Prostate gland (tissue), 2 donors: ENCODE results near the gene CNDP1. TPM values are rescaled to one million over a fixed set of nuclear protein-coding genes. Genes with fewer than 3 reads are reported as not detected.

ENCODE experiments used
- DNase-seq: peaks from one replicate; pipeline ENCODE4 v3.0.0-alpha.2; 2019; ENCODE audit warnings: low spot score
- H3K27ac ChIP-seq, 2 donors: fragments of 200-600 bp; sonication (generic); 2 replicates each; pipeline ENCODE4 v1.5.1; 2017 to 2019
- H3K27me3 ChIP-seq: fragments of 200-600 bp; sonication (generic); replicated peaks from 2 replicates; pipeline ENCODE4 v1.5.1; 2019; ENCODE audit not compliant: insufficient read depth
- H3K36me3 ChIP-seq, 2 donors: fragments of 200-600 bp; sonication (generic); 1 replicate in 1 of 2; 2 replicates in 1 of 2; pipeline versions ENCODE4 v1.5.1 to v1.8.1; 2017 to 2019
- H3K4me1 ChIP-seq: fragments of 200-600 bp; sonication (generic); replicated peaks from 2 replicates; pipeline ENCODE4 v1.5.1; 2019
- H3K4me3 ChIP-seq, 2 donors: fragments of 200-600 bp; sonication (generic); 2 replicates each; pipeline ENCODE4 v1.5.1; 2017 to 2019
- H3K9me3 ChIP-seq: fragments of 200-600 bp; sonication (generic); 2 replicates; pipeline ENCODE4 v1.5.1; 2017
- POLR2A ChIP-seq: fragments of 450-650 bp; IDR thresholded peaks from one replicate; pipeline ENCODE4 v1.6.1; 2016; ENCODE audit warnings: antibody characterized with exemption, mild to moderate bottlenecking
- POLR2AphosphoS5 ChIP-seq: sonication (generic); formaldehyde crosslinking; IDR thresholded peaks from one replicate; pipeline ENCODE4 v1.6.1; 2017; ENCODE audit warnings: antibody characterized with exemption
- WGBS: methylation state at CpG from one replicate; pipeline ENCODE4 v1.1.5; 2018; 5-methylcytosine and 5-hydroxymethylcytosine counted together
- intact Hi-C: fragments of 100-400 bp; cut with DNase I; formaldehyde crosslinking; loops from one replicate; pipeline ENCODE4 v1.14.2; 2022
- total RNA-seq, 2 donors: library from RNA; depleted of rRNA; stranded (reverse); fragments of >200 nt; gene quantifications; one replicate each; pipeline ENCODE4 v1.1.0, GENCODE V29; 2016
- TF ChIP-seq, protein P1 (sequence below), 4 experiments: fragments of 200-600 bp in 2 of 4; fragments of 450-650 bp in 2 of 4; sonication (generic) in 2 of 4; IDR thresholded peaks; 1 replicate in 3 of 4; 2 replicates in 1 of 4; pipeline ENCODE4 v1.5.1; 2016 to 2019; ENCODE audit warnings: antibody characterized with exemption in 4 of 4, mild to moderate bottlenecking in 2 of 4, moderate library complexity in 2 of 4

The CNDP1 gene
- total RNA-seq, 2 donors from 2014 or later: not detected

DNA sequence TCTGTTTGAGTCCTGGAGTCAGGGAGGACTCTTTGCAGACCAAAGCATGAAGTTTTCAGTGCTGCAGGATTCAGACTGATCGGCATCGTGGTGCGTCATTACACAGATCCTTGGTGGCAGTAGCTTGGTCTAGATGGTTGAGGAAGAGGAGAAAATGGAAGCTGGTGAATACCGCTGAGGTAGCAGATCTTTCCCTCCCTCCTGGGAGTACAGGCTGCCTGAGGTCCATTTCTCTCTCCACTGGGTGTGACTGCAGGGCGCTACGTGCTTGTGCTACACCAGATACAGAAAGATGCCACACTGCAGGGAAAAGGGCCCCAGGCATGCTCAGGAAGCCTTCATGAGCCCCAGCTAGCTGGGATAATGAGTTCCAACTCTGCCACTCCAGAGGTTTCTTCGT is 3.3 kb upstream of the CNDP1 start:
- Histone ChIP-seq H3K9me3 (no peaks in the 10 kb centered on the region), H3K36me3 (no peaks in the 10 kb centered on the region), H3K27ac (no peak overlapping the region), H3K4me3 (no peak overlapping the region), H3K4me1 (no peaks in the 10 kb centered on the region), H3K27me3 (no peaks in the 10 kb centered on the region)
- TF ChIP-seq, protein P1, sequence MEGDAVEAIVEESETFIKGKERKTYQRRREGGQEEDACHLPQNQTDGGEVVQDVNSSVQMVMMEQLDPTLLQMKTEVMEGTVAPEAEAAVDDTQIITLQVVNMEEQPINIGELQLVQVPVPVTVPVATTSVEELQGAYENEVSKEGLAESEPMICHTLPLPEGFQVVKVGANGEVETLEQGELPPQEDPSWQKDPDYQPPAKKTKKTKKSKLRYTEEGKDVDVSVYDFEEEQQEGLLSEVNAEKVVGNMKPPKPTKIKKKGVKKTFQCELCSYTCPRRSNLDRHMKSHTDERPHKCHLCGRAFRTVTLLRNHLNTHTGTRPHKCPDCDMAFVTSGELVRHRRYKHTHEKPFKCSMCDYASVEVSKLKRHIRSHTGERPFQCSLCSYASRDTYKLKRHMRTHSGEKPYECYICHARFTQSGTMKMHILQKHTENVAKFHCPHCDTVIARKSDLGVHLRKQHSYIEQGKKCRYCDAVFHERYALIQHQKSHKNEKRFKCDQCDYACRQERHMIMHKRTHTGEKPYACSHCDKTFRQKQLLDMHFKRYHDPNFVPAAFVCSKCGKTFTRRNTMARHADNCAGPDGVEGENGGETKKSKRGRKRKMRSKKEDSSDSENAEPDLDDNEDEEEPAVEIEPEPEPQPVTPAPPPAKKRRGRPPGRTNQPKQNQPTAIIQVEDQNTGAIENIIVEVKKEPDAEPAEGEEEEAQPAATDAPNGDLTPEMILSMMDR (IDR thresholded peaks at IDR 0.05): no peak
- TF ChIP-seq POLR2AphosphoS5 (no peak), POLR2A (no peak)
- no peak for DNase-seq
- 92% methylated on average over 7 of the region's 7 CpGs for WGBS
- intact Hi-C loops: no loop called here

DNA sequence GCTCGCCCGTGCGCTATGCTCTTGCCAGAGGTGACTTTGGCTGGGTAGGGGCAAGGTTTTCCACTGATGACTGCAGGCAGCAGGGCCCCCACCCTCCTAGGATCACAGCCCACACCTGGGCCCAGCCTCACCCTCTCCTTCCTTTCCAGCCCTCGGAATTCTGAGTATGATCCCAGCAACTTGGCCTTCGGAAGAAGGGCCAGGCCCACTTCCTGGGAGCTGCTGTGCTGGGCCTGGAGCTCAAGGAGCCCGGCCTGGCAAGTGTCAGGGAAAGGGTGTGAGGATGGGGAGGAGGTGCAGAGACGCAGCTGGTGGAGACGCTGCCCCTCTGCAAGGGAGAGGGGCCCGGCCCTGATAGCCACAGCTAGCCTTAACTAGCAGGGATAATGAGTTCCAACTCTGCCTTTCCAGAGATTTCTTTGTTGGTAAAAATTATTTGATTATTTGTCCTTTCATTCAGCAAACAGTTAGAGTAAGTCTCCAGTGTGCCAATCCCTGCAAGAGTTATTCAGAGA is 1.7 kb upstream of the CNDP1 start:
- intact Hi-C loops: no loop called here
- no peak for DNase-seq

DNA sequence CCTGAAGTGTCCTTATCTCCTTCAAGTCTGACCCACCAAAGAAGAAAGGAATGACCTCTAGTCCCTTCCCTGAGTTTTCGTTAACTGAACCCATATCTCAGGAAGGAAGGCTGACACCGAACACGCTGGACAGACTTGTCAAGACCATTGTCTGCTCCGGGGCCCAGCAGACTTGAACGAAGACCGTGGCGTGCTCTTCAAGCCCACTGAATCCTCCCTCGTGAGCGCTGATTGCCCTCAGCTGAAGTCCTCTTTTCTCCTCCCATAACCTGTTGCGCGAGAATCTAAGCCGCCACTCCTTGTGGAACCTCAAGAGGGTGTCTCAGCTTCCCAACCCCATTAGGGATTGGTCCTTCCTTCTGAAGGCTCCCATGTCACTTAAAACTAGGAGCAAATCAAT is 634 bp upstream of the CNDP1 start:
- DNase-seq: no peak
- H3K9me3 ChIP-seq: no peaks in the 10 kb centered on the region
- TF ChIP-seq POLR2AphosphoS5 (no peak), POLR2A (no peak)
- TF ChIP-seq, protein P1 (IDR thresholded peaks at IDR 0.05): no peak
- H3K27me3 ChIP-seq: no peaks in the 10 kb centered on the region
- H3K4me3 ChIP-seq: no peak overlapping the region
- intact Hi-C loops: no loop called here
- no peaks in the 10 kb centered on the region for H3K4me1 ChIP-seq
- no peaks in the 10 kb centered on the region for H3K36me3 ChIP-seq
- H3K27ac ChIP-seq: no peak overlapping the region
- WGBS: 97% methylated on average over 12 of the region's 12 CpGs

More for the DNA sequence above, 1.7 kb upstream of the CNDP1 start:
- TF ChIP-seq, protein P1 (IDR thresholded peaks at IDR 0.05): no peak
- TF ChIP-seq POLR2AphosphoS5: no peak
- no peak for TF ChIP-seq POLR2A
- no peak overlapping the region for H3K27ac ChIP-seq
- H3K27me3 ChIP-seq: no peaks in the 10 kb centered on the region
- H3K4me3 ChIP-seq: no peak overlapping the region
- H3K9me3 ChIP-seq: no peaks in the 10 kb centered on the region
- 77% methylated on average over 9 of the region's 9 CpGs for WGBS
- H3K36me3 ChIP-seq: no peaks in the 10 kb centered on the region
- no peaks in the 10 kb centered on the region for H3K4me1 ChIP-seq

DNA sequence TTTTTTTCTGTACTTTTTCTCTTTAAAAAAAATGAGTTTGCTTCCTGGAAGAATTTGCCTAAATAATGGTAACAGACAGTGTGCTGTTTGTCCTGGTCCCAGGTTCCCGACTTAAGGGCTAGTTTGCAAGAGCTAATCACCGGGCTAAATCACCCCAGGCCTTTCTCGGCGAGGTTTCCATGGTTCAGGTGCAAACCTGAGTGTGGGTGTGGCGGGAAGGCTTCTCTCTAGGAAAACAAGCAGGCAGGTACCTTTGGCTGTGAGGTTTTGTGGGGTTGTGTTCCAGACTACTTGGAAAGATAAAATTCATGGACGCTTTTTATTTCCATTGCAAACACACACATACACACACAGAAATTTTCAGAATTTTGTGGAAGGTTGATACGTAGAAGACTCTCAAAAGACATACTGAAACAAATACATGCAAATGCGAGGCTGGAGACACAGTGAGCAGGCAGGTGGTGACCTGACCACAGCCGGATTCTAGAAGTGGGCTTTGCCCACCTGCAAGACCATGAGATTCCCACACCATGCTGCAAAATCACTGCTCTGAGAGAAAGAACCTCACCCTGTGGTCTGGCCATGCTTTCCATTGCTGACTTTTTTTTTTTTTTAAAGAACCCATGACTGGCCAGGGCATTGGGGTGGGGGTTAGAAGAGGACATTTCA is 815 bp downstream of the CNDP1 start:
- Histone ChIP-seq H3K4me3 (no peak overlapping the region), H3K4me1 (no peaks in the 10 kb centered on the region), H3K9me3 (no peaks in the 10 kb centered on the region), H3K27ac (no peak overlapping the region), H3K27me3 (no peaks in the 10 kb centered on the region), H3K36me3 (no peaks in the 10 kb centered on the region)
- no peak for TF ChIP-seq POLR2AphosphoS5
- TF ChIP-seq POLR2A: no peak
- TF ChIP-seq, protein P1 (IDR thresholded peaks at IDR 0.05): no peak
- DNase-seq: no peak
- intact Hi-C loops: no loop called here
- 71% methylated on average over 9 of the region's 9 CpGs for WGBS

DNA sequence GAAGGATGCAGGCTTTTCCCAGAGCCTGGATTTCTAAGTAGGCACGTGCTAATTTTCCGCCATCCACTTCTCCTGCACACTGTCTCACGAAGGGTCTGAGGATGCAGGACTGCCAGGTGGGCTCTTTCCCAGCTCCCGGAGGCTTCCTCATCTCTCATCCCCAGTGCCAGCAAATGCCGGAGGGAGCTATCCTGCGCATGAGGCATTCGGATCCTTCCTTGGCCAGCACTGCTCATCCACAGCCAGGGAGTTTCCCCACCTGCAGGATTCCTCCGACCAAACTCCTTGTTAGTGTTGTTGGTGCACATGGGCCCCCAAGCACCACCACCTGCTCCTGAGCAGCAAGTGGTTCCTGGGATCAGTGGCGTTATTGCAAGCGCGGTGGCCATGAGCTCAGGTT is 5.0 kb downstream of the CNDP1 start:
- H3K4me3 ChIP-seq: no peak overlapping the region
- H3K9me3 ChIP-seq: no peaks in the 10 kb centered on the region
- TF ChIP-seq, protein P1 (IDR thresholded peaks at IDR 0.05): no peak
- TF ChIP-seq POLR2A: no peak
- TF ChIP-seq POLR2AphosphoS5: no peak
- 81% methylated on average over 10 of the region's 11 CpGs for WGBS
- intact Hi-C loops: no loop called here
- H3K27ac ChIP-seq: no peak overlapping the region
- DNase-seq: no peak
- H3K27me3 ChIP-seq: no peaks in the 10 kb centered on the region
- H3K36me3 ChIP-seq: no peaks in the 10 kb centered on the region
- no peaks in the 10 kb centered on the region for H3K4me1 ChIP-seq
